Measurements from ENCODE around the gene LRRC57. TPM values are rescaled to one million over a fixed set of nuclear protein-coding genes. Genes with fewer than 3 reads are reported as not detected.
"Not testable (repeated sequence)": the region's sequence is repeated elsewhere in the genome, so short reads cannot be mapped to it uniquely, and the experiment has no call there.

The LRRC57 gene
- 32.8 and 36.3 TPM in 2 replicates for total RNA-seq

- peak; percentile 91 for DNase-seq
Measured at GRCh38 chr15:42548249-42549031, at the start of gene LRRC57, which contains the start of gene HAUS2. LRRC57 (minus strand) TSS chr15:42548793; CDS start chr15:42548434, 359 bp downstream. HAUS2 (plus strand) TSS chr15:42548838; CDS start chr15:42548873, 35 bp downstream.

- DNase-seq = no peak
Measured at GRCh38 chr15:42595626-42596240, 47.1 kb upstream of the LRRC57 start.

- DNase-seq = no peak
Measured at GRCh38 chr15:42594095-42594494, 45.5 kb upstream of the LRRC57 start.

- peak; percentile 31 for DNase-seq
Measured at GRCh38 chr15:42593143-42593542, 44.5 kb upstream of the LRRC57 start.

GRCh38 chr15:42592716-42593115 lies 44.1 kb upstream of the LRRC57 start:
- no peak for DNase-seq

- peak; percentile 53 for DNase-seq
Measured at GRCh38 chr15:42591238-42591934, 42.8 kb upstream of the LRRC57 start.

- DNase-seq = no peak
Measured at GRCh38 chr15:42590619-42591237, 42.1 kb upstream of the LRRC57 start.

GRCh38 chr15:42584031-42584765 lies 35.6 kb upstream of the LRRC57 start:
- peak; percentile 82 for DNase-seq

GRCh38 chr15:42582569-42583375 lies 34.2 kb upstream of the LRRC57 start:
- DNase-seq = no peak

GRCh38 chr15:42581272-42581730 lies 32.7 kb upstream of the LRRC57 start:
- DNase-seq = peak; percentile 87

- no peak for DNase-seq
Measured at GRCh38 chr15:42578984-42579537, 30.5 kb upstream of the LRRC57 start.

GRCh38 chr15:42577514-42578031 lies 29.0 kb upstream of the LRRC57 start:
- peak; percentile 13 for DNase-seq

GRCh38 chr15:42576776-42577175 lies 28.2 kb upstream of the LRRC57 start:
- peak; percentile 15 for DNase-seq

GRCh38 chr15:42576040-42576594 lies 27.5 kb upstream of the LRRC57 start:
- peak; percentile 16 for DNase-seq

GRCh38 chr15:42575188-42576039 lies 26.8 kb upstream of the LRRC57 start, which contains the start of gene STARD9:
STARD9 (plus strand) TSS chr15:42575606; CDS start chr15:42575716, 110 bp downstream.
- DNase-seq = peak; percentile 99

GRCh38 chr15:42558739-42559138 lies 10.1 kb upstream of the LRRC57 start:
- no peak for DNase-seq

- not testable (repeated sequence) for DNase-seq
Measured at GRCh38 chr15:42556550-42557207, 8.1 kb upstream of the LRRC57 start.

GRCh38 chr15:42553554-42553953 lies 5.0 kb upstream of the LRRC57 start:
- DNase-seq = no peak

All from dermis blood vessel endothelial cell (primary cell).